HG02970 (cell line): ENCODE data around the gene SNAI1.
"Not testable (repeated sequence)": the region's sequence is repeated elsewhere in the genome, so short reads cannot be mapped to it uniquely, and the experiment has no call there.

ENCODE experiments used
- ATAC-seq: cut with Tn5 transposase; IDR thresholded peaks from one replicate; pipeline ENCODE4 v1.9.1; 2021; ENCODE audit warnings: mild to moderate bottlenecking, moderate library complexity, moderate number of reproducible peaks; ENCODE audit not compliant: unreplicated experiment, low FRiP score

The SNAI1 gene

GRCh38 chr20:49982346-49983122 is at the start of gene SNAI1:
TSS of gene SNAI1 (plus strand) at chr20:49982980. CDS start at chr20:49983060, 80 bp downstream.
- peak; percentile 80 for ATAC-seq

DNA sequence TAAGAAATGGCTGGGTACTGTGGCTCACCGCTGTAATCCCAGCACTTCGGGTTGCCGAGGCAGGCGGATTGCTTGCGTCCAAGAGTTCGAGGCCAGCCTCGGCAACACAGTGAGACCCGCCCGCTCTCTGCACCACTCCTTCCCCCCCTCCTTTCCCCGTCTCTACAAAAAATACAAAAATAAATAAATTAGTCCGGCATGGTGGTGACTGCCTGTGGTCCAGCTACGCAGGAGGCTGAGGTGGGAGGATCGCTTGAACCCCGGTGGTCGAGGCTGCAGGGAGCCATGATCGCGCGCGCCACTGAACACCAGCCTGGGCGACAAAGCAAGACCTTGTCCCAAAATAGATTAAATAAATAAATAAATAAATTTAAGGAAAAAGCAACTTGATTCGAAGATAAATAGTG is 47.0 kb upstream of the SNAI1 start:
- ATAC-seq, result peak; percentile 9

DNA sequence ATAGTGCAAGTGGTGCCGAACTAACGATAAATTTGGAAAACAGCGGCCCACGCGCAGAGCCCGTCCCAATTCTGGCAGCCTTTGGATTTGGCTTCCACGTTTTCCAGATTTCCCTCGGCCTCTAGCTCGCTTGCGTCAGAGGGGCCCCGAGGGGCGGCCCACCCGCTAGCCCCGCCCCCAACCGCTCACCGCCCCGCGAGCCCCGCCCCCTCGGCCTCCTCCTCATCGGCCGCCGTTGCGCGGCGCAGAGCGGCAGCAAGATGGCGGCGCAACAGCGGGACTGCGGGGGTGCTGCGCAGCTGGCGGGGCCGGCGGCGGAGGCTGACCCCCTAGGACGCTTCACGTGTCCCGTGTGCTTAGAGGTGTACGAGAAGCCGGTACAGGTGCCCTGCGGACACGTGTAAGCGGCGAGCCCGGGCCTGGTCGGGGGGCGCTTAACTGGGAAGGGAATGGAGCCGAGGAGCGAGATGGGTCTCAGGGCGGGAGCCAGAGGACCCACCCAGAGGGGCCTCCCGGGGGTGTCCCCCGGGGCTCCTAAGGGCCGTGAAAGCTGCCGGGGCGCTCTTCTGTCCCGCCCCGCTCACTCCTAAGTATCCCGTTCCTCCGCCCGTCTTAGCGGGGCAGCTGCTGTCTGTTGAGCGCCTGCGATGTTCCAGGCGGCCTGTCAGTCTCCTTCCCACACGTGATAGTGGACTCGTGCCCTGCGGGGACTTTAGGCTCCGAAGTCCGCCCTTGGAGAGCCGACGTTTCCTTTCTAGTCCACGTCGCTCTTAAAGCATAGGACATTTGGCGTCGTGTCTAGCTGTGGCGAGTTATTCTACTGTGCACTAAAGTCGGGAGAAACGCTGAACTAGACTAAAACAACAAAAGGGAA is 46.4 kb upstream of the SNAI1 start, which contains the start of gene RNF114:
Gene RNF114, plus strand, starts transcription at position 245 of the 874 bp plus-strand sequence. Its CDS starts 16 bp downstream, at position 261.
- peak; percentile 52 for ATAC-seq

GRCh38 chr20:49937027-49937929 is 45.5 kb upstream of the SNAI1 start:
- no peak for ATAC-seq

GRCh38 chr20:49938173-49939163 is 44.3 kb upstream of the SNAI1 start:
- no peak for ATAC-seq

DNA sequence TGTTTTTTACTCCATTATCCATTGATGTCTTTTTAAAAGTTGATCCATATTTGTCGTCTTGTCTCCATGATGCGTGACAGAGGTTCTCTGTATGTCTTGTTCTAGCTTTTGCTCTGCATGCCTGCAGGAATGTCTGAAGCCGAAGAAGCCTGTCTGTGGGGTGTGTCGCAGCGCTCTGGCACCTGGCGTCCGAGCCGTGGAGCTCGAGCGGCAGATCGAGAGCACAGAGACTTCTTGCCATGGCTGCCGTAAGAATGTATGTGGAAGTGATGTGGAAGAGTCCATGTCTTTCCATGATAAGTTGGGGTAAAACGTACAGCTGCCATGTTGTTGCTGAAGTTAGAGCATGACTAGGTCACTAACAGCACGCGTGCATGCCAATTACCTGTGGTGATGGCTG is 41.3 kb upstream of the SNAI1 start:
- no peak for ATAC-seq

DNA sequence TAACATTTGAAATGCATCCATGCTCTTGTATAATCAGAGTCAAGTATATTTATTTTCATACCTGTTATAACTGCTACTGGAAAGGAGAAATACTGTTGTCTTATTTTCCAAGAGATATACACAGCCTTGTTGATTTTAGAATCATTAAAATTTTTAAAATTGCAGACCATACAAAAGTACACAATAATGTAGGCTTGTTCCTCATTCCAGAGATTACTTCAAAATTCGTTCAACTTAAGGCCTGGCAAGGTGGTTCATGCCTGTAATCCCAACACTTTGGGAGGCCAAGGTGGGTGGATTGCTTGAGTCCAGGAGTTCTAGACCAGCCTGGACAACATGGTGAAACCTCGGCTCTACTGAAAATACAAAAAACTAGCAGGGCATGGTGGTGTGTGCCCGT is 40.5 kb upstream of the SNAI1 start:
- ATAC-seq, result no peak

DNA sequence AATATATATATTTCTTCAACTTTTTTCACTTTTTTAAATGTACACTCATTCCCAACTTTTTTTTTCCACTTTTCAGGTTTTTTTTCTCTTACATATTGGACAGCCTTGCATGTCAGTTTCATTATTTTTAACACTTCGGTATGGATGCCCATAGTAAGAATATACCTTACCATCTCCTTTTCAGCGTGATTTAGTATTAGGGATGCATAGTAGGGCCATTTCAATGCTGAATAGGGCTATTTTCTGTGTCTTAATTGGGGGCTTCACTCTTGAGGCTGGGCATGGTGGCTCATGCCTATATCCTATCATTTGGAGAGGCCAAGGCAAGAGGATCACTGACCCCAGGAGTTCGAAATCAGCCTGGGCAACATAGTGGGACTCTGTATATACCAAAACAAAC is 39.8 kb upstream of the SNAI1 start:
- no peak for ATAC-seq

DNA sequence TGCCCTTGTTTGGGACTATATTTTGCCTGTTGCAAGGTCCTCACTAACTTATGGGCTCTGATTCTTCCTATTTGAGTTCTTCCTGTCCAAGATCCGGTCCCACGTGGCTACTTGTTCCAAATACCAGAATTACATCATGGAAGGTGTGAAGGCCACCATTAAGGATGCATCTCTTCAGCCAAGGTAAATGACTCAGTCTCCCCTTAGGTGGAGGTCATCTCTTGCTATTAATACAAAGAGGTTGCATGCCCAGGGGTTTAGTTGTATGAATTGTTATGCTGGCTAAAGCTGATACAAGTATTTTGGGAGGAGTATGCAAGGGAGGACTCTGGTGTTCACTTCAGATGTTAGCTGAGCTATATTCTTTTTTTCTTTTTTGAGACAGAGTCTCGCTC is 37.5 kb upstream of the SNAI1 start:
- ATAC-seq, result no peak

- ATAC-seq, result no peak
Measured at GRCh38 chr20:49945701-49946477, 36.9 kb upstream of the SNAI1 start.

DNA sequence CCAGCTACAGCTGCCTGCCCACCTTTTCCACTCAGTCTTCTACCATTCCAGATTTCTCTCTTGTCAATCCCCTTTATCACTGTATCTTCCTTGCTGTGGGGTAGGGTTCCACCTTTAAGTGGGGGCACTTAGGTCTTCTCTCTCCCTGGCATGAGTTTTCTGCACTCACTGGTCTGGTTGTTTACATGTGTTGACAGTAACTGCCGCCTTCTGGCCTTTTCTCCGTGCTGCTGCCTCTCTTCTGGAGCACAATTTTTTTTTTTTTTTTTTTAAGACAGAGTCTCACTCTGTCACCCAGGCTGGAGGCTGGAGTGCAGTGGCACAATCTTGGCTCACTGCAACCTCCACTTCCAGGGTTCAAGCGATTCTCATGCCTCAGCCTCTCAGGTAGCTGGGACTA is 34.6 kb upstream of the SNAI1 start:
- ATAC-seq, result no peak

- no peak for ATAC-seq
Measured at GRCh38 chr20:49948809-49949507, 33.8 kb upstream of the SNAI1 start.

- ATAC-seq, result no peak
Measured at GRCh38 chr20:49951151-49951550, 31.6 kb upstream of the SNAI1 start.

DNA sequence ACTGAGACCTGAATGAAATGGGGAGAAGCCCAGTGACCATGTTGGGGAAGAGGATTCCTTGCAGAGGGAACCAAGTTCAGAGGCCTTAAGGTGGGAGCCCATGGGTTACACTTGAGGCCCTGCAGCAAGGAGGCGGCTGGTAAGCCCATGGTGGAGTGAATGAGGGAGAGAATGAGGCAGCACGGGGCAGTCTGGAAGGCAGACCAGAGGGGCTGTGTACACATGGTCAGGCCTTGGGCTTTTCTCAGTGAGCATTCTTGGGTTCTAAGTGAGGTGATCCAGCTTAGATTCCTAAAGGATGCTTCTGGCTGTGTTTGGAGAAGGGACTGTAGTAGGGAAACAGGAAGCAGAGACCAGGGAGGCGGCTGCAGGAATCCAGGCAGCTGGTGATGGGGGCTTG is 27.6 kb upstream of the SNAI1 start:
- ATAC-seq, result no peak

DNA sequence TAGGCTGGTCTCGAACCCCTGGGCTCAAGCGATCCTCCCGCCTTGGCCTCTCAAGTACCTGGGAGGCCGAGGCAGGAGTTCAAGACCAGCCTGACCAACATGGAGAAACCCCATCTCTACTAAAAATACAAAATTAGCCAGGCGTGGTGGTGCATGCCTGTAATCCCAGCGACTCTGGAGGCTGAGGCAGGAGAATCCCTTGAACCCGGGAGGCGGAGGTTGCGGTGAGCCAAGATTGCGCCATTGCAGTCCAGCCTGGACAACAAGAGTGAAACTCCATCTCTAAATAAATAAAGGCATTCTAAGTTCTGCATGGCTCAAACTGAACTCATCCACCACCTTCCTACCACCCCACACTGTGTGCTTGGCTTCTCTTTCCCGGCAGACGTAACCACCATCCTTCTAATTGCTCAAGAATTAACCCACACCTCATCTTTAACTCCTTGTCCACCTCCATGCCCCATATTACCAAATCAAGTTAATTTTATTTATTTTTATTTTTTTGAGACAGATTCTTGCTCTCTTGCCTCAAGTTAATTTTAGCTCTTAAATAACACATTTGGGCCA is 26.9 kb upstream of the SNAI1 start:
- not testable (repeated sequence) for ATAC-seq

GRCh38 chr20:49956689-49957088 is 26.1 kb upstream of the SNAI1 start:
- no peak for ATAC-seq

- ATAC-seq, result not testable (repeated sequence)
Measured at GRCh38 chr20:49957089-49957938, 25.5 kb upstream of the SNAI1 start.
